Measurements from ENCODE around the gene IQGAP3.
"Not testable (repeated sequence)": the region's sequence is repeated elsewhere in the genome, so short reads cannot be mapped to it uniquely, and the experiment has no call there.

The IQGAP3 gene

GRCh38 chr1:156571261-156571852 lies 1.0 kb downstream of the IQGAP3 start:
- DNase-seq, result no peak

GRCh38 chr1:156566436-156566835 lies 5.9 kb downstream of the IQGAP3 start:
- DNase-seq, result no peak

GRCh38 chr1:156565519-156565918 lies 6.8 kb downstream of the IQGAP3 start:
- DNase-seq, result no peak

- no peak for DNase-seq
Observed at GRCh38 chr1:156560585-156561163, 11.7 kb downstream of the IQGAP3 start.

GRCh38 chr1:156559797-156560385 lies 12.5 kb downstream of the IQGAP3 start:
- no peak for DNase-seq

GRCh38 chr1:156559086-156559796 lies 13.1 kb downstream of the IQGAP3 start:
- no peak for DNase-seq

- DNase-seq, result no peak
Observed at GRCh38 chr1:156556354-156556753, 16.0 kb downstream of the IQGAP3 start.

GRCh38 chr1:156555715-156556114 lies 16.6 kb downstream of the IQGAP3 start:
- no peak for DNase-seq

- no peak for DNase-seq
Observed at GRCh38 chr1:156554971-156555370, 17.4 kb downstream of the IQGAP3 start.

- no peak for DNase-seq
Observed at GRCh38 chr1:156553860-156554485, 18.4 kb downstream of the IQGAP3 start.

- not testable (repeated sequence) for DNase-seq
Observed at GRCh38 chr1:156552937-156553336, 19.4 kb downstream of the IQGAP3 start.

GRCh38 chr1:156552518-156552917 lies 19.8 kb downstream of the IQGAP3 start:
- no peak for DNase-seq

GRCh38 chr1:156551869-156552268 lies 20.5 kb downstream of the IQGAP3 start:
- DNase-seq, result no peak

- no peak for DNase-seq
Observed at GRCh38 chr1:156551066-156551643, 21.2 kb downstream of the IQGAP3 start.

- DNase-seq, result no peak
Observed at GRCh38 chr1:156550346-156550745, 22.0 kb downstream of the IQGAP3 start.

- no peak for DNase-seq
Observed at GRCh38 chr1:156549831-156550230, 22.5 kb downstream of the IQGAP3 start.

GRCh38 chr1:156549390-156549789 lies 23.0 kb downstream of the IQGAP3 start:
- DNase-seq, result no peak

- DNase-seq, result no peak
Observed at GRCh38 chr1:156547982-156548381, 24.4 kb downstream of the IQGAP3 start.

- DNase-seq, result no peak
Observed at GRCh38 chr1:156547434-156547833, 24.9 kb downstream of the IQGAP3 start.

GRCh38 chr1:156546267-156546666 lies 26.1 kb downstream of the IQGAP3 start:
- DNase-seq, result no peak

- DNase-seq, result no peak
Observed at GRCh38 chr1:156544592-156545102, 27.7 kb downstream of the IQGAP3 start.

- DNase-seq, result no peak
Observed at GRCh38 chr1:156543066-156543465, 29.3 kb downstream of the IQGAP3 start.

GRCh38 chr1:156540955-156541354 lies 31.4 kb downstream of the IQGAP3 start:
- no peak for DNase-seq
